Panc1 (cell line): ENCODE data around the gene ARHGAP18. TPM values are rescaled to one million over a fixed set of nuclear protein-coding genes. Genes with fewer than 3 reads are reported as not detected.

ENCODE experiments used
- ATAC-seq: fragments of 200-7000 bp; cut with Tn5 transposase; 2 replicates; pipeline ENCODE4 v1.9.1; 2020; ENCODE audit warnings: mild to moderate bottlenecking, moderate library complexity
- BruUV-seq: library from RNA; stranded (reverse); fragments of 400-500 nt; replicated peaks from 2 replicates; lab custom pipeline; 2021; lab: Mats Ljungman, UMichigan
- CTCF ChIA-PET: fragments of 300-600 bp; sonication (Branson Sonifier 250); formaldehyde crosslinking; loops from one replicate; lab custom pipeline; 2022; ENCODE audit warnings: antibody characterized with exemption; lab: Charles Lee
- POLR2A ChIA-PET: fragments of 300-600 bp; sonication (Branson Sonifier 250); formaldehyde crosslinking; loops from one replicate; lab custom pipeline; 2022; ENCODE audit warnings: antibody characterized with exemption; lab: Charles Lee
- DNase-seq: peaks from one replicate; pipeline ENCODE4 v3.0.0-alpha.2; 2010; ENCODE audit warnings: low read depth, low spot score
- H3K27ac ChIP-seq: 2 replicates; pipeline ENCODE4 v1.5.1; 2011; ENCODE audit warnings: mild to moderate bottlenecking, low read length, inconsistent platforms
- H3K27me3 ChIP-seq: fragments of 200-500 bp; sonication (Bioruptor generic); 2 replicates; pipeline ENCODE4 v1.6.0; 2014; ENCODE audit warnings: low read length, inconsistent platforms; ENCODE audit not compliant: control insufficient read depth, insufficient read depth
- H3K36me3 ChIP-seq: fragments of 200-500 bp; sonication (Bioruptor generic); 2 replicates; pipeline ENCODE4 v1.5.1; 2014; ENCODE audit warnings: inconsistent platforms, mild to moderate bottlenecking, low read length, moderate library complexity; ENCODE audit not compliant: control insufficient read depth, insufficient read depth
- H3K4me1 ChIP-seq: 2 replicates; pipeline ENCODE4 v1.5.1; 2011; ENCODE audit warnings: inconsistent platforms, mild to moderate bottlenecking, low read length, moderate library complexity; ENCODE audit not compliant: control insufficient read depth, insufficient read depth
- H3K4me3 ChIP-seq, 2 experiments: 2 replicates each; pipeline ENCODE4 v1.5.1; 2011 to 2012; ENCODE audit warnings: low read depth in 2 of 2, low read length in 2 of 2, mild to moderate bottlenecking in 2 of 2, inconsistent platforms in 1 of 2, moderate library complexity in 1 of 2
- H3K9me3 ChIP-seq: fragments of 200-500 bp; sonication (Bioruptor generic); 2 replicates; pipeline ENCODE4 v1.5.1; 2014; ENCODE audit warnings: low read depth, mild to moderate bottlenecking, inconsistent platforms, low read length, moderate library complexity; ENCODE audit not compliant: control insufficient read depth, insufficient read depth
- CTCF ChIP-seq: fragments of 450-650 bp; IDR thresholded peaks from 2 replicates; pipeline ENCODE4 v1.5.1; 2017; ENCODE audit warnings: mild to moderate bottlenecking
- POLR2AphosphoS5 ChIP-seq: IDR thresholded peaks from 2 replicates; pipeline ENCODE4 v1.6.1; 2012; ENCODE audit warnings: mild to moderate bottlenecking, low read depth, low read length, moderate library complexity
- REST ChIP-seq, 2 experiments: IDR thresholded peaks; 2 replicates each; pipeline ENCODE4 v1.6.1; 2011 to 2012; ENCODE audit warnings: low read depth in 2 of 2, control low read depth in 1 of 2, low read length in 1 of 2, mild to moderate bottlenecking in 1 of 2, moderate library complexity in 1 of 2; ENCODE audit not compliant: insufficient read depth in 1 of 2
- SIN3A ChIP-seq: IDR thresholded peaks from 2 replicates; pipeline ENCODE4 v1.6.1; 2012; ENCODE audit warnings: low read depth, mild to moderate bottlenecking, low read length, moderate library complexity, borderline replicate concordance; ENCODE audit not compliant: insufficient read depth
- TCF7L2 ChIP-seq: IDR thresholded peaks from 2 replicates; pipeline ENCODE4 v1.6.1; 2011; ENCODE audit warnings: mild to moderate bottlenecking, low read depth, low read length, inconsistent platforms
- in situ Hi-C: cut with HindIII; loops from 2 replicates; pipeline ENCODE4 v1.10.0; 2016; ENCODE audit warnings: low sequenced_read_pairs, low pct_unique_long_range_greater_than_20kb
- intact Hi-C: fragments of 100-400 bp; cut with micrococcal nuclease; formaldehyde crosslinking; loops from one replicate; pipeline ENCODE4 v1.10.0; 2022; ENCODE audit not compliant: unreplicated experiment
- total RNA-seq: library from RNA; stranded (reverse); gene quantifications from one replicate; pipeline ENCODE4 v1.2.1, GENCODE V29; 2021; ENCODE audit not compliant: unreplicated experiment

Gene ARHGAP18
- total RNA-seq, 1 experiment from 2014 or later = 11.6 TPM

GRCh38 chr6:129558248-129558647, 151.7 kb downstream of the ARHGAP18 start:
- BruUV-seq = no TSS peak
- POLR2A ChIA-PET = no interaction called here

GRCh38 chr6:129555206-129555832, 154.7 kb downstream of the ARHGAP18 start:
- H3K4me1 ChIP-seq = no peaks in the 10 kb centered on the region
- in situ Hi-C loops = no loop called here
- TF ChIP-seq SIN3A (no peak), POLR2AphosphoS5 (no peak), CTCF (no peak), TCF7L2 (no peak), REST (IDR thresholded peaks at IDR 0.05; ENCODE audit: insufficient read depth in 1 of 2, low read depth in 2 of 2, low read length in 1 of 2) (no peak)
- ChIA-PET POLR2A (no interaction called here), CTCF (no interaction called here)
- no peak overlapping the region for H3K4me3 ChIP-seq
- no TSS peak for BruUV-seq
- H3K27me3 ChIP-seq = no peaks in the 10 kb centered on the region
- H3K27ac ChIP-seq = no peak overlapping the region
- ATAC-seq (no peak), DNase-seq (no peak)
- intact Hi-C loops = no loop called here
- H3K36me3 ChIP-seq = no peaks in the 10 kb centered on the region
- H3K9me3 ChIP-seq = no peaks in the 10 kb centered on the region

More at GRCh38 chr6:129558248-129558647, 151.7 kb downstream of the ARHGAP18 start:
- Histone ChIP-seq H3K9me3 (no peaks in the 10 kb centered on the region), H3K27me3 (no peaks in the 10 kb centered on the region), H3K36me3 (no peaks in the 10 kb centered on the region), H3K4me1 (no peaks in the 10 kb centered on the region), H3K27ac (no peak overlapping the region), H3K4me3 (no peak overlapping the region)
- no peak for DNase-seq
- in situ Hi-C loops = no loop called here
- ATAC-seq = no peak
- TF ChIP-seq TCF7L2 (no peak), SIN3A (no peak), POLR2AphosphoS5 (no peak), CTCF (no peak), REST (IDR thresholded peaks at IDR 0.05; ENCODE audit: insufficient read depth in 1 of 2, low read depth in 2 of 2, low read length in 1 of 2) (no peak)
- CTCF ChIA-PET = no interaction called here
- intact Hi-C loops = no loop called here
